SIG-M5 treated with dmso at 0.1 percent for 504 hours (cell line): ENCODE measurements around the gene HNRNPD.
"Not testable (repeated sequence)": the region's sequence is repeated elsewhere in the genome, so short reads cannot be mapped to it uniquely, and the experiment has no call there.

Source experiments
- DNase-seq: peaks from one replicate; lab custom pipeline; 2025; ENCODE audit not compliant: unreplicated experiment; lab: John Stamatoyannopoulos, UW

The HNRNPD gene

DNA sequence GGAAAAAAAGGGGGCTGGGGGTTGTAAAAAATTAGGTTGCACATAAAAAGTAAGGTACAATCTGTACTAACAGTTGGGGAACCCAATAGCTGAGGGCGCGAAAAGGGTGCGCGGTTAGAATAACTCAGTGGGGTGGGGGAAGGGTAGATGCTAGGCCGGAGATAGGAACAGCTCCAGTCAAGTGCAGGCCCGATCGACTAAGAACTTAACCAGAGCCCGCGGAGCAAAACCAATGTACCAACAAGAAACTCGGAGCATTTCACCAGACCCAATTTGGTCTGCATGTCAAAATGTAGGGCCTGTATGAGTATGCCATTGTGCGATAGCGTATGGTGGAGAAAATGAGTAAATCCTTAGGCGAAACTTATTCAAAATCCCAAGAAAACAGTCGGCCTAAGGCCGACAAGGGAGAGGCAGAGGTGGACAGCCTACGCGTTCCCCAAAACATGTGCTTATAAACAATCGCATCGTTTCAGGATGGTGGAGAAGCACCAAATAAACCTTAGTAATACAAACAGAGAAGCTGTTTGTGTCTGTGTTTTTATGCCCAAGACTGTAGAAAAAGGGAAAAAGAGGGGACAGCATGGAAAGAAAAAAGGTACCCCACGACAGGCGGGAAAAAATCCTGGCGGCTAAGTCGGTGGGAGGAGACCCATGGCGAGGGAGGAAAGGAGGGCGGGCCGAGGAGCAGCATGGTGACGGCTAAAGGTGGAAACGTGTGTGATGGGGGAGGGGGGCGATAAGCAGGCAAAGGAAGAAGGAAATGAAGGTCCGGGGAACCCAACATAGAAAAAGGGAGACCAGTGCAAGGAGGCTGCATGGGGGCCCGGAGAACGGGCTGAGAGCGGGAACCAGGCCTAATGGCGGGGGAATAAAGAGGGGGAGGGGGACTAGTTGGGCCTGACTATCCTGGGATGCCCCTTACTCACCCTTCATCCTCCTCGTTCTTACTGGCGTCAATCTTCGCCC lies 990 bp downstream of the HNRNPD start:
- DNase-seq = peak; percentile 87

DNA sequence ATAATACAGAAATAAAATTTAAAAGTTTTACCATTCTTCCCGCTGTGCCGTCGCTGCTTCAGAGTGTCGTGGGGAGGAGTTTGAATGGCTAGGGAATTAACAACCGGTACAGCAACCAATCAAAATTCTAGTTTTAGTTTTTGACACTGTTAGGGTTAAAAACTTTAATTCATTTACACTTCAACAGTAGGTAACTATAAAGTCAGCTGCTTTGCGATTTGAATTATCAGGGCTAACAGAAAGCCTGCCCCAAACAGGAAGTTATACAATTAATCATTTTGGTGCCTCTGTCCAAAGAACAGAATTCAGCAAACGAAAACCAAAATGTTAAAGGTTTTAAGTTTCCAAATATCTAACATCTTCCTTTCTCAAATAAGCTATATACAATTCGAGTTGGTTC lies 2.3 kb downstream of the HNRNPD start:
- DNase-seq = peak; percentile 20

DNA sequence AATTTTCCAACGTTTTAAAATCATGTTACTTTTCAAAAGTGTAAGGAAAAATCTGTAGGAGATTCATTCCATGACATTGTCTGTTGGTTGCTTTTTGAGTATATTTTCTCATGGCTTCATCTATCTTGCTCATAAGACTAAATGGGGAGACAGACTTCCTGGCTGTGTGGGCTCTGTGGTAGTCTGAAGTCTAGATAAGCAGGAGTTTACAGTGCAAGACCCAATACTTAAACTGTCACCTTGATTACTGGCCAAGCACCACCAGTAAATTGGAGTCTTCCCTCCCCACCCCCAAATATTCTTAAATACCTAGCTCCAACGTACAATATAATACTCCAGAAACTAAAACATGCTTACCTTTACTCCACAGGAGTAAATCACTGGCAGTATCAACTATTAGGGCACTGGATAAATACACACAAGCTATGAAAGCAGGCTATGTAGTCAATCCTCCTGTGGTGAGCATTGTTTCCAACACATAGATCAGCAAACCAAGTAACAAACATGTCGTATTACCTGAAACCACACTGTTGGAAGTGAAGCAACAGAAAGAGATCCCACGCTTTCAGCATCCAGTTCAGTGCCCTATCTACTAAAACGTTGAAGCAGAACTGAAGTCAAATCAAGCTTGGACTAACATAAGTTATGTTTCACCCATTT lies 6.2 kb downstream of the HNRNPD start:
- no peak for DNase-seq

DNA sequence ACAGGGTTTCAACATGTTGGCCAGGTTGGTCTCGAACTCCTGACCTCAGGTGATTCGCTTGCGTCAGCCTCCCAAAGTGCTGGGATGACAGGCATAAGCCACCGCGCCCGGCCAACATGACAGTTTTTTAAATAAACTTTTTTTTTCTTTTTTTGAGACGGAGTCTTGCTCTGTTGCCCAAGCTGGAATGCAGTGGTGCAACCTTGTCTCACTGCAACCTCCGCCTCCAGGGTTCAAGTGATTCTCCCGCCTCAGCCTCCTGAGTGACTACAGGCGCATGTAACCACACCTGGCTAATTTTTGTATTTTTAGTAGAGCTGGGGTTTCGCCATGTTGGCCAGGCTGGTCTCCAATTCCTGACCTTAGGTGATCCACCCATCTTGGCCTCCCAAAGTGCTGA lies 7.4 kb downstream of the HNRNPD start:
- not testable (repeated sequence) for DNase-seq

DNA sequence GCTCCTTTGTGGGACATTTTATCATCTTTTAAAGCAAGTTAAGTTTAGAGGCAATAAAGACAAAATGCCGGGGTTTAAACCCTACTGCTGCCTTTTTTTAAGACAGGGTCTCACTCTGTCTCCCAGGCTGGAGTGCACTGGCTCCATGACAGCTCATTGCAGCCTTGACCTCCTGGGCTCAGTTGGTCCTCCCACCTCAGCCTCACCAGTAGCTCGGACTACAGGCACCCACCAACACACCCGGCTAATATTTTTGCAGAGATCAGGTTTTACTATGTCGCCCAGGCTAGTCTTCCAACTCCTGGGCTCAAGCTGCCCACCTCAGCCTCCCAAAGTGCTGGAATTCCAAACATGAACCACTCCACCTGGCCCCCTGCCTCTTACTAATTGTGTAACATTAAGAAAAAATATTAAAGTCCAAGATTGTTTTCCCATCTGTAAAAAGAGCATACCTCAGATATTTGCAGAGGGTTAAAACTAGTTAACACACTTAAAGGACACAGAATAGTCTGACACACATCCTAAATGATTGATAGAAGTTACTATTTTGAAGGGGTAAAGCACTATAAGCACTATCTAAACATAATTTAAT lies 9.8 kb downstream of the HNRNPD start:
- no peak for DNase-seq

DNA sequence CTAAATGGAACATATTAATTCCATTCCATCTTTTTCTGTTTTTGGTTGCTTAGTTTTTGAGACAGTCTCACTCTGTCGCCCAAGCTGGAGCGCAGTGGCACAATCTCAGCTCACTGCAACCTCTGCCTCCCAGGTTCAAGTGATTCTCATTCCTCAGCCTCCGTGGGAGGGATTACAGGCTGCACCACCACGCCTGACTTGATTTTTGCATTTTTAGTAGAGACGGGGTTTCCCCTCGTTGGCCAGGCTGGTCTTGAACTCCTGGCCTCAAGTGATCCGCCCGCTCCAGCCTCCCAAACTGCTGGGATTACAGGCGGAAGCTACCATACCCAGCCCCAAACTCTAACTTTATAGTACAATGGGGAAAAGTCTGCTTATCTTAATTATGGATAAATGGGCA lies 11.2 kb downstream of the HNRNPD start:
- no peak for DNase-seq

DNA sequence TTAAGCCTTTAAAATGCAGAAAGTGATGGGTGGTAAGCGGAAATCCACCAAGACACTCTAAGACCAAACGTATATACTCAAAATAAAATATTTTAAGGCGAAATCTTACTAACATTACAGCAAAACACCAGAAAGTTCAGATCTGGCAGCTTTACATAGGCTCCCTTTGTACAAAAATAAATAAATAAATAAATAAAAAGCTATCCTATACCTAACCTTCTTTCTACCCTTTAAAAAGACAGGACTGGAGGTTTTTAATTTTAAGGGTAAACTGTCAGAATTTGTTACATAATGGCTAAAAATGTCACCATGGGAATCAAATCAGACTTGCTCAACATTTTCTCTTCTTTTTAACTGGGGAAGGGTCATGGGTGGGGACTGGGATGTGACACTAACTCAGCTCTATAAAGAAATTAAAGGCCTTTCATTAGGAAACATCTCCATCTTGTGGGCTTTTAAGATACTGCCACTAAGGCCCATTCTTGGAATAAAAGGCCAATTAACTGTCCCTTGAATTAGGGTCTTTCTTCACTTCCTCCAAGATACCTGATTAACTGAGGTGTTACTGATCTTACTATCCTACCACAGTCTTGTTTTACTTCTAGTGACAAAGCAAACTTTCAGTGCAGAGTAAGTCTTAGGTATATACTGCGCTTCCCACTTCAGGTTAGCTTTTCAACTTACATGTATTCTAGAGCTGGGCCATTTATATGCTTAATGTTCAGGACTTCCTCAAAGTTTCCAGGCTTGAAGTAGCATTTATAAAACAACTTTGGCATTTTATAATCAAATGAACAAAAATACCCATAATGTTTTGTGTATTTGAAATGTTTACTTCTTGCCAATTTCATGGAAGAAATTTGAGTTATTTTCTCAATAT lies 13.3 kb downstream of the HNRNPD start:
- peak; percentile 36 for DNase-seq

DNA sequence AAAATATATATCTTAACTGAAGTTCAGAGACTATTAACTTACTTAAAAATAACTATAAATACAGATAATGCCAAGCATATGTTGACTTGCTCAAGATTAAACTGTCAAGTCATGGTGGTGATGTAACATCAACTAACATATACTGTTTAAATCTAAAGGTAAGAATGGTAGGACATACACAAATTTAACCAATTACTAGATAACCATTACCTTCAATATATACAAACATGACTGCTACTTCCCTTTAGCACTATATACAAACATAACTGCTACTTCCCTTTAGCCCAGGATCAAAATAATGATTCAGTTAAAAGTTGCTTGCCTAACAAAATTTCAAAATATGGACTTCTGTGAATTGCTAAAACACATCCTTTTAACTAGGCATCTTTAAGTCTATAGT lies 14.9 kb downstream of the HNRNPD start:
- DNase-seq = peak; percentile 40

DNA sequence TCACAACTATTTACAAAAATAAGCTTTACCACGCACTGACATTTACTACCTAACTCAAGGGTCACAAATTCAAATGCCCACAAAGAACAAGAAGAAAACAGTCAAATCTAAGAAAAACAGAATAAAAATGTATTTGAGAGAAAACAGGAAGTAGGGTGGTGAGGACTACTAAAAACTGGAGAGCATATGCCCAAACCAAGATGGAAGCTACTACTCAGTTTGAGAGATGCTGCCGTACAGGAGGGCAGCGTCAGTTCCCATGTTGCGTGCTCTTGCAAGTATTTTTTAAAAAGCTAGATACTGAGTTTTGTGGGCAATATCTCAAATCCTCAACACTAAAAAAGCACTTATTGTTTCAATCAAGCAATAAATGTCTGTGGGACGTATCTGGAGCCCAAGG lies 16.2 kb downstream of the HNRNPD start:
- no peak for DNase-seq

DNA sequence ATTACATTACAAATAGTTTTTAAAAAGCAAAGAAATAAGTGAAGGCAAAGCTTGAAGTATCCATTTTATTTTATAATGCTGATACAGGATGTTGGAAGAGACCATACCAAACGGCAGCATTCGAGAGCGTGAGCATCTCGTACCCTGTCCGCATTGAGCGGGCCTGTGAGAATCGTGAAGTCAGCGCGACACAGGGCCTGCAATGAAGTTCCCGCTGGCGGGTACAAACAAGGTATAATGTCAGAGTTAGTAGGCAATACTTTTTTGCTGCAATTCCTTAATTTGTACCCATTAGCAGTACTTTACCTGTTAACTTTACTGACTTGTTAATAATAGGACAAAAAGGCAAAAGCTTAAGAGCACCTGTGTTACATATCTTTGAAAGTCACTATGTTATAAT lies 19.0 kb downstream of the HNRNPD start:
- DNase-seq = no peak

DNA sequence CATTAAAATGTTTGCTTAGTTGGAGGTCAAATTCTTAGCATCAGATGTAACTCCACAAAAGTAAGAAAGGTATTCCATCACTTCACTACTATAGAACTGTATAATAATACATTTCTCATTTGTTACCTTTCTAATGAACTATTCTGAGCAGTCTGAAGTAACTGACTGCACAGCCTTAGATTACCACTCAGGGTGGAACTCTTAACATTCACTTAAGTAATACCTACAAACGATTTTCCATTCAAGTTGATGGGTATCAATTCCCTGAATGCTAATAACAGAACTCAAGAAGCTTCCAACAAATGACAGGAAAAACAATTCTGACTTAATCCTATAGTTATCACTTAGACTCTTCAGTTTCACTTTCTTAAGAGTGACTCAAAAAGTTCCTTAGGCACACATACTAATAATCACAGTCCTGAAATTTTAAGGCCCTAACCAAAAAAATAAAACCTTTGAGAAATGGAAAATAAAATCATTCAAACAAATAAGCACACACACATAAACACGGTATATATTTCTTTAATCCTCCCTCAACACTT lies 20.9 kb downstream of the HNRNPD start:
- DNase-seq = no peak

DNA sequence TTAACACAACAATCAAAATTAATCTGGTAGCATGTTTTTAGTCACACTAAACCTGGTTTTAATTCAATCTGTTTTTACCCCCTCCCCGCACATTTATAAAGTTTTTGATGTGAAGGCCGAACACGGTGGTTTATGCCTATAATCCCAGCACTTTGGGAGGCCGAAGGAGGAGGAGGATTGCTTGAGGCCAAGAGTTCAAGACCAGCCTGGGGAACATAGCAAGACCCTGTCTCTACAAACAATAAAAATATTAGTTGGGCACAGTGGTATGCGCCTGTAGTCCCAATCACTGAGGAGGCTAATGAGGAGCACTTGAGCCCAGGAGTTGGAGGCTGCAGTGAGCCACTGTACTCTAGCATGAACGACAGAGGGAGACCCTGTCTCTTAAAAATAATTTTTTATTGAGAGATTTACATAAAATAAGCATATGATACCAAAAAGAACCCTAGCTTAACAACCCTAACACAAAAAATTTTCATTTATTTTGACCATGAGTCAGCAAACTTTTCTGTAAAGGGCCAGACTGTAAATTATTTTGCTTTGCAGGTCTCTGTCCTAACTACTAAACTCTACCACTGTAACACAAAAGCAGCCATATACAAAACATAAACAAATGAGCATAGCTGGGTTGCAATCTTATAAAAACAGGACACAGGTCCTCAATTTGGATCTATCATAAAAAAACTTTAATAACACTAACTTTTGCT lies 21.5 kb downstream of the HNRNPD start:
- no peak for DNase-seq

DNA sequence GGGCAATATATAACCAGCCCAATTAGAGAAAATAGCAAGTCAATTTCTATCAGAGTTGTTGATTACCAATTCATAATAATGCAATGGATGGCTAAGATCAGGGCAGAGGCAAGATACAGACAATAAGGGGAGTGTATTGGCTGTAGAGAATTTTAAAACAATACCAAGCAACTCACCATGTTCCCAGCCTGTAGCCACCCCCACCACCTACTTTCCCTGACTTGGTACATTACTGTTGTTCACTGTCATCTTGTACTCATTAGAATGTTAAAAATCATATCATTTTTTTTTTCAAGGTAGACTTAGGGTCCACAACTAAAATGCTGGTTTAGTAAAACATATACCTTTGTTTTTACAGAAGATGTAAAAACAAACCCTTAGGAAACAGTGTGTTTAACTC lies 27.7 kb downstream of the HNRNPD start:
- DNase-seq = no peak

DNA sequence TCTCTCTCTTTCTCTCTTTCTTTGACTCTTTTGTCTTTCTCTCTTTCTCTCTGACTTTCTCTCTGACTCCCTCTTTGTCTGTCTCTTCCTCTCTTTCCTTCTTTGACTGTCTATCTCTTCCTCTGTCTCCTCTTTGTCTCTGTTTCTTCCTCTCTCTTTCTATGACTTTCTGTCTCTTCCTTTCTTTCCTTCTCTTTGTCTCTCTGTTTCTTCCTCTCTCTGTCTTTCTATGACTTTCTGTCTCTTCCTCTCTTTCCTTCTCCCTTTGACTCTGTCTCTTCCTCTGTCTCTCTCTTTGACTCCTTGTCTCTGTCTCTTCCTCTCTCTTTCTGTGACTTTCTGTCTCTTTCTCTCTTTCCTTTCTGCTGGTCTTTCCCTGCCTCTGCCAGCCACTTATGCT lies 38.7 kb downstream of the HNRNPD start:
- no peak for DNase-seq

DNA sequence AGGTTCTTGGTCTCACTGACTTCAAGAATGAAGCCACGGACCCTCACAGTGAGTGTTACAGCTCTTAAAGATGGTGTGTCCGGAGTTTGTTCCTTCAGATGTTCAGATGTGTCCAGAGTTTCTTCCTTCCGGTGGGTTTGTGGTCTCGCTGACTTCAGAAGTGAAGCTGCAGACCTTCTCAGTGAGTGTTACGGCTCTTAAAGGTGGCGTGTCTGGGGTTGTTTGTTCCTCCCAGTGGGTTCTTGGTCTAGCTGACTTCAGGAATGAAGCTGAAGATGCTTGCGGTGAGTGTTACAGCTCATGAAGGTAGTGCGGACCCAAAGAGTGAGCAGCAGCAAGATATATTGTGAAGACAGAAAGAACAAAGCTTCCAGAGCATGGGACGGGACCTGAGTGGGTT lies 40.1 kb downstream of the HNRNPD start:
- DNase-seq = not testable (repeated sequence)

DNA sequence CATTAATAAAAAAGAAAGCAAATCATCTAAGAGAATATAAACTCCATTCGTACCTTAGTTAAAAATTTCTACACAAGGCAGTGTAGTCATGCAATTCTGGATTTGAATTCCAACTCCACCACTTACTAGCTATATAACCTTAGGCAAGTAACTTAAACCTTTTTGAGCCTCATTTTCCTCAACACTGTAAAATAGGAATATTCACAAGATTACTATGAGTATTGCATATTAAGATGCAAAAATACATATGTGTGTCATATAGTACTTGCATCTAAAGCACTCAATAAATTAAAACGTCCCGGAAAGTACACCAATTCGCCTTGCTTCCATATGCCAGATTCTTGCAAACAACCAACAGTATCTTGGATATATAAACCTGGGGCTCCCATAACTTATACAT lies 42.0 kb downstream of the HNRNPD start:
- no peak for DNase-seq

DNA sequence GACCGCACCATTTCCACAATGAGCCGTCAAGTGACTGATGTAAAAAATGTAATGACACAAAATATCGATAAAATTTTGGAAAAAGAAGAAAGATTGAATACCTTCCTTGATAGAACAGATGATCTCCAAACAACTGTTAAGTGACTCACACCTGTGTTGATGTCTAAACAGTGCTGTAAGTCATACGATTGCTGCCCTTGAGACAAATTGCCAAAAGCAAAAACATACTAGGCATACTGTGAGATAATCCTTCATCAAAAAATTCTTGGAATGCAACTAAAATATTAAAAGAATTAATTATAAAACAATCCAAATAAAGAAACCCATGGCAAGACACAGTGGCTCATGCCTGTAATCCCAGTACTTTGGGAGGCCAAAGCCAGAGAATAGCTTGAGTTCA lies 53.4 kb downstream of the HNRNPD start:
- DNase-seq = no peak

DNA sequence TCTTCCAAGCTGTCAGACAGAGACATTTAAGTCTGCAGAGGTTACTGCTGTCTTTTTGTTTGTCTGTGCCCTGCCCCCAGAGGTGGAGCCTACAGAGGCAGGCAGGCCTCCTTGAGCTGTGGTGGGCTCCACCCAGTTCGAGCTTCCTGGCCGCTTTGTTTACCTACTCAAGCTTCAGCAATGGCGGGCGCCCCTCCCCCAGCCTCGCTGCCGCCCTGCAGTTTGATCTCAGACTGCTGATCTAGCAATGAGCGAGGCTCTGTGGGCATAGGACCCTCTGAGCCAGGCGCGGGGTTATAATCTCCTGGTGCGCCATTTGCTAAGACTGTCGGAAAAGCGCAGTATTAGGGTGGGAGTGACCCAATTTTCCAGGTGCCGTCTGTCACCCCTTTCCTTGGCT lies 70.7 kb downstream of the HNRNPD start:
- DNase-seq = not testable (repeated sequence)
